ENCODE measurements around the gene IMMP2L. TPM values are rescaled to one million over a fixed set of nuclear protein-coding genes. Genes with fewer than 3 reads are reported as not detected.

IMMP2L gene
- total RNA-seq, 2 donors from 2014 or later, result 7.3 to 7.7 TPM

GRCh38 chr7:110721395-110721794 lies 840.9 kb downstream of the IMMP2L start:
- Histone ChIP-seq H3K9me3 (no peaks in the 10 kb centered on the region), H3K27me3 (no peaks in the 10 kb centered on the region), H3K27ac (no peak overlapping the region), H3K36me3 (no peaks in the 10 kb centered on the region), H3K4me1 (no peaks in the 10 kb centered on the region), H3K4me3 (no peak overlapping the region)
- DNase-seq (ENCODE audit: low spot score), result no peak
- TF ChIP-seq, protein P1, sequence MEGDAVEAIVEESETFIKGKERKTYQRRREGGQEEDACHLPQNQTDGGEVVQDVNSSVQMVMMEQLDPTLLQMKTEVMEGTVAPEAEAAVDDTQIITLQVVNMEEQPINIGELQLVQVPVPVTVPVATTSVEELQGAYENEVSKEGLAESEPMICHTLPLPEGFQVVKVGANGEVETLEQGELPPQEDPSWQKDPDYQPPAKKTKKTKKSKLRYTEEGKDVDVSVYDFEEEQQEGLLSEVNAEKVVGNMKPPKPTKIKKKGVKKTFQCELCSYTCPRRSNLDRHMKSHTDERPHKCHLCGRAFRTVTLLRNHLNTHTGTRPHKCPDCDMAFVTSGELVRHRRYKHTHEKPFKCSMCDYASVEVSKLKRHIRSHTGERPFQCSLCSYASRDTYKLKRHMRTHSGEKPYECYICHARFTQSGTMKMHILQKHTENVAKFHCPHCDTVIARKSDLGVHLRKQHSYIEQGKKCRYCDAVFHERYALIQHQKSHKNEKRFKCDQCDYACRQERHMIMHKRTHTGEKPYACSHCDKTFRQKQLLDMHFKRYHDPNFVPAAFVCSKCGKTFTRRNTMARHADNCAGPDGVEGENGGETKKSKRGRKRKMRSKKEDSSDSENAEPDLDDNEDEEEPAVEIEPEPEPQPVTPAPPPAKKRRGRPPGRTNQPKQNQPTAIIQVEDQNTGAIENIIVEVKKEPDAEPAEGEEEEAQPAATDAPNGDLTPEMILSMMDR (IDR thresholded peaks at IDR 0.05), result no peak

DNA sequence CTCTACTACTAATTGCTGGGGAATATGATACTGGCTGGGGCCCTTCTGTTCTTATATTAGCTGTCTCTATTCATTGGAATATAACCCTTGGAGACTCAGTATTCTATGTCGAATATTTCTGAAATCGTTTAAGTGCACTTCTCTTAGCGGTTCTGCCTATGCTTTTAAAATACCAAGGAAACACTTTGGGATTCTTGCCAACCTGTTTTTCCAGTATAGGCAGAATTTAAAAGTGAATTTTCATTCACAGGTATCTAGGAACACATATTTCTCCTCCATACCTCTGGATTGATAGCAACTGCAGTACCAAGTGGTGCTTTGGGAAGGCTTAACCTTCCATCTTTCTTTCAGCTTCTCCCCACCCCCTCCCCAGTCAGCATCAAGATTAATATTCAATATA lies 841.7 kb downstream of the IMMP2L start:
- Histone ChIP-seq H3K4me3 (no peak overlapping the region), H3K4me1 (no peaks in the 10 kb centered on the region), H3K9me3 (no peaks in the 10 kb centered on the region), H3K27me3 (no peaks in the 10 kb centered on the region), H3K36me3 (no peaks in the 10 kb centered on the region), H3K27ac (no peak overlapping the region)
- TF ChIP-seq, protein P1 (IDR thresholded peaks at IDR 0.05), result no peak
- no peak for DNase-seq (ENCODE audit: low spot score)

DNA sequence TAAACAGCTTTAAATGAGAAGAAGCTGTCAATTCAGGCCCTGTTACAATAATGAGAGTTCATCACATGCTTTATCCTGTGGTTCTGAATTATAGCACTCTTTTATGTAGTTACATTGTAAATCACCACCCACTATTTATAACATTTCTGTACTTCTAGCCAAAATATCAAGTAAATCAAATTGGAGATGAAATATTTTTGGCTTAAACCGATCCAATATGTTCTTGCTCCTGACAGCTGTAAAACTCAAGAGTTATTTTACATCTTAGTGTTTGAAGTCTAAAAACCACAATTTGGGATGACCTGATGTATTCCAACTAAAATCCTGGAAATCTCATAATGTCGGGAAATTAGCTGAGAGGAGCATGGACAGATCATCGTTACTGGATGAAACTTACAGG lies 842.6 kb downstream of the IMMP2L start:
- DNase-seq (ENCODE audit: low spot score), result no peak
- TF ChIP-seq, protein P1 (IDR thresholded peaks at IDR 0.05), result no peak
- Histone ChIP-seq H3K27me3 (no peaks in the 10 kb centered on the region), H3K27ac (no peak overlapping the region), H3K9me3 (no peaks in the 10 kb centered on the region), H3K4me1 (no peaks in the 10 kb centered on the region), H3K4me3 (no peak overlapping the region), H3K36me3 (no peaks in the 10 kb centered on the region)

DNA sequence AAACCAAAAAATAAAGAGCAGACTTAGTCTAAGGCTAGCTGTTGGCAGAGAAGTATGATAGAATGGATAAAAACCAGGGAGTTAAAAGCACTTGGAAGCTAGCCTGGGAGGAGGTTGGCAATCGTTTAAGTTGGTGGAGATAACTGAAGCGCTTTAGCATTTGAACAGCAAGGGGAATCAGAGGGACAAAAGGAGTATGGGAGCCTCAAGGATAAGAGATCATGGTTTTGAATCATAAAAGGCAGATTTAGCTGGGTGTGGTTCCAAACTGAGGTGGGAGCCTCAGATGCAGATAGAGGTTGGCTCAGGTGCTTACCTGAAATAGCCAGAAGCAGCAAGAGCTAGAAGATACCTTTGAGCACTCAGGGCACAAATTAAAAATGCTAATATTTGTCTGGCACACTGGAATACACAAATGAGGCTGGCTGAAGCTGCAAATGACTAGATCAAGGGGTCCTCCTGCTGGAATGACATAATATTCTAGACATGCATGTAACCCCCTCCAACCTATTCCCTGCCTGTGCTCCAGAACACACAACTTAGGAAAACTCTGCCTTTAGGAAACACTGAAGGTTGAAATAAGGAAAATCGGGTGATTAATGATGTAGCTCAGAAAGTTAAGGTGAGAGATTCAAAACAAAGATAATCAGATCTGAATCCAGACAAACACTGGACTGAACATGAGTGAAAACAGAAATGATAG lies 843.6 kb downstream of the IMMP2L start:
- no peak overlapping the region for H3K27ac ChIP-seq
- no peak overlapping the region for H3K4me3 ChIP-seq
- H3K36me3 ChIP-seq, result no peaks in the 10 kb centered on the region
- no peaks in the 10 kb centered on the region for H3K9me3 ChIP-seq
- no peak for DNase-seq (ENCODE audit: low spot score)
- H3K27me3 ChIP-seq, result no peaks in the 10 kb centered on the region
- TF ChIP-seq, protein P1 (IDR thresholded peaks at IDR 0.05), result no peak
- no peaks in the 10 kb centered on the region for H3K4me1 ChIP-seq

DNA sequence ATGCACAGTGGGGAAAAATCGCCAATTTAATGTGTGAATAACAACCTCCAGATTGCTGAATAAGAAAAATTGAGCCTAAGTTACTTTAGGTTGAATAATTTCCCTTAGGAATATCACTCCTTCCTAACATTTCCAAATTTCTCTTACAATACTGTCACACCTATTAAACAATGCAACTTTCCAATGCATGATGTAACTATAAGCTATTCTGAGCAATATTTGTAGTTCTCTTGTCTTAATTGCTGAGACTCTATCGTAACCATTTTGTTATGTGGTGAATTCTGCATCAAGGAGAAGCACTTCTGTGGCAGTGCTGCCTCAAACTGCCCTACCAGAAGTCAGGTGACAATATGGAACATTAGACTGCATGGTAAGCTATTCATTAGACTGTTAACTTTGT lies 858.1 kb downstream of the IMMP2L start:
- H3K9me3 ChIP-seq, result no peaks in the 10 kb centered on the region
- H3K36me3 ChIP-seq, result no peaks in the 10 kb centered on the region
- no peaks in the 10 kb centered on the region for H3K4me1 ChIP-seq
- no peaks in the 10 kb centered on the region for H3K27me3 ChIP-seq
- no peak overlapping the region for H3K4me3 ChIP-seq
- DNase-seq (ENCODE audit: low spot score), result no peak
- no peak overlapping the region for H3K27ac ChIP-seq
- TF ChIP-seq, protein P1 (IDR thresholded peaks at IDR 0.05), result no peak

DNA sequence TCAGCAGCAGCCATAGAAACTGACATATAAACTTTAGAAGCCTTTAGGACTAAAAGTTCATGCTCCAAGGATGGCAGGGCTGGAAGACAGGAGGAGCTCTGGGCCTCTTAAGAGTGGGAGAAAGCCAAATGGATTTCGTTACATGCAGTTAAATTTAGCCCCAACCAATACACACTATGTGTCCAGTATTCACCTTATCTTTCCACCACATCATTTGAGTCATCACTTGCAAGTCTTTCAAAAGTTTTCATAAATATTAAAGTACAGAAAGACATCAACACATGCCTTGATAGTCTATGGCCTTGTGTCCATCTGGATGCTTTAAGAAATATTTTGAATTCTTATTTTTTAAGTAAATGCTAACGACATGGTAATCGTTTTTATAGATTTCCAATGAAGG lies 863.7 kb downstream of the IMMP2L start:
- H3K4me1 ChIP-seq, result no peaks in the 10 kb centered on the region
- TF ChIP-seq, protein P1 (IDR thresholded peaks at IDR 0.05), result no peak
- no peaks in the 10 kb centered on the region for H3K27me3 ChIP-seq
- DNase-seq (ENCODE audit: low spot score), result no peak
- H3K36me3 ChIP-seq, result no peaks in the 10 kb centered on the region
- no peak overlapping the region for H3K27ac ChIP-seq
- no peak overlapping the region for H3K4me3 ChIP-seq
- no peaks in the 10 kb centered on the region for H3K9me3 ChIP-seq

Data from right atrium auricular region (tissue), 2 donors.